NCI-H2171 (cell line): ENCODE measurements around the gene CCDC60.

Experiments used
- DNase-seq: peaks from one replicate; lab custom pipeline; 2025; lab: John Stamatoyannopoulos, UW

CCDC60 gene, protein sequence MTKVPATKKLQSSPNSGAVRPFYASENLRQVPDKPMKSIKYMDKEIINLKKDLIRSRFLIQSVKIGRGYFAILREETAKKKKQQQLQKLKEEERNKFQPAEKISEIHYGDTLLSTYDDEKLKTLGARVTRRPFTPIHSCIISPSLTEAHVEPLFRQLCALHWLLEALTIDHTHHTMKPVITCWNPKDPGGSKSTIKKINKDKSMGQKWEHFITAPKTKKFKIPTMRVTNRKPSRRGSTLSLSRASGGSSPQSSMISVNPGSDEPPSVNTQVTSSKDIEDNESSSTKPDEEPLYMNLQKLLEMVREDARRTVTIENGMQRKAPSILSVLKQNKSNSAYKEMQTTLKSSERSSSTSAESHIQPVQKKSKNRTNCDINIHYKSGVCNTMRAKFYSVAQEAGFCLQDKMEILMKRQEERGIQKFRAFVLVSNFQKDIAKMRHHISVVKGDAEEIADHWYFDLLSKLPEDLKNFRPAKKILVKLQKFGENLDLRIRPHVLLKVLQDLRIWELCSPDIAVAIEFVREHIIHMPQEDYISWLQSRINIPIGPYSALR

DNA sequence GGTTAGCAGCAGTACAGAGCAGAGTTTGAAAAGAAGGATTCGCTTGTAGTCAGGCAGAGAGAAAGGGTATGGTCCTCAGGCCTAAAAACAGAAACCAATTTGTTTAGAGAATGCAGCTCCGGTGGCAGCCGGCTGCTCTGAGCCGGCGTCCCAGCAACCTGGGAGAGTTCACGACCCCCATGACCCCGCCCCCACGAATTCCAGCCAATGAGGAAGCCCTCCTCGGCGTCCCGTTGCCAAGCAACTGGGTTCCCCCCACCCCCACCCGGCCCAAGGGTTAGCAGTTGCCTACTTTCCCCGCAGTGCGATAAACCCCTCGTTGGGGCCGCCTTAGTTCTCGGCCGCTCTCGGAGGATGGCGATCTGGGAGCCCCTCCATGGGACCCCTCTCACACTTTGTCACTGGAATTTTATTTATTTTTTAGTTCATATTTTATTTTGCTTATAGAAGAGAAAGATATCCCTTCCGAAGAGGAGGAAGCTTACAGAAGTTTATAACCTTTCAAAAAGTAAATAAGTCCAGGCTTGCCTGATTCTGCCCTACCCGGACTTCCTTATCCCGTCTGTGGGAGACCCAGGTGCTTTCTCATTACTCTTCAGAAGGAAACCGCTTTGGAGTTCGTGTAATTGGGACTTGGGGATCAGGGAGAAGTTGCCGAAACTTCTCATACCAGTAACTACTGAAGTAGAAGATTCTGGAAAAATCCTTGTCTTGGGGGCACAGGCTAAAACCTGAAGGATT lies at the start of gene CCDC60:
TSS of gene CCDC60 (plus strand) at position 300 of the 741 bp plus-strand sequence. CDS start 448 bp downstream, outside the sequence.
- no peak for DNase-seq

DNA sequence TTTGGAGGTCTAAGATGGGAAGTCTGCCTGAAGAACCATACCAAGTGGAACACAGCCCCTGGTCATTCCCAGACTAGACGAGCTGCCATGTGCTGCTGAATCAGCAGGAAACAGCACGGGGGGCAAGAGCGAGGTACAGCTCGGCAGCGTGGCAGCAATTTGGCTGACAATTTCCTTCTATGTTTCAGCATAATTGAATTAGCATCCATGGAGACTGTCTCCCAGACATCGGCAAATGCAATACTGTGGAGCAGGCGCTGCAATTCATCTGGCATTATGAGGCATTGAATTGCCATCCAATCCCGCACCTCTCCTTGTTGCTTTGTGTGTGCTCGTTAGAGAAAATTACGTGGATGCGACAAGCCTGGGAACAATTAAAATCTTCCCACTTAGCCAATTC lies 46.0 kb upstream of the CCDC60 start:
- no peak for DNase-seq

DNA sequence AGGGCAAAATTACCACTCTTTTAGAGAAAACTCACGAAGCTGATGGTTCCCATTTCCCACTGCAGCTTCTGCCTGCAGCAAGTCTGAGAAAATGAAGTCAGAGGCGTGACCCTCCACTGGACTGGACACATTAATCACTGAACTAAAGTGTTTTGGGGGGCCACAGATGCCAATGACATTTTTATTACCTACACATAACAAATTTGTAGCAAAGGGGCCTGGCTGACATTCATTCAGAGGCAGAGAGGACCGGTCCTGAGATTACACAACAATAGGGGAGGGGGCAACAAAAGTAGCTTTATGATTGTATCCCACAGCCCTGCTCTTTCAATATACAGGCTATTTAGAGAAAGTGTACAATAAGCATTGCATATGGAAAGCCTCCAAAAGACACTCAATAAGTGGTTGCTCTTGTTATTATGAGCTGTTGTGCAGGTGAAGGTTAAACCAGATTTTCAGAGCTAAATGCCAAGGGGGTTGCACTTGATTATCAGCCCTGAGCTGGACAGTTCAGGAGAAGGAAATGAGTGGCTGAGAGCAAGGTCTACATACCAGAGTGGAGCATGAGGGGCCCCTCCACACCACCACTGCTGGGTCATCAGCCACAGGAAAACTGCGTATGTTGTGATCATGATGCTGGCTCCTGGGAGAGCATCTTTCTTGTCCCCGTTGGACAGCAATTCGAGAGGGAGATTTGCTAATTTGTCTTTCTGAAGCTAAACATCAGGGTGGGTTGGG lies 41.5 kb upstream of the CCDC60 start:
- DNase-seq: no peak

DNA sequence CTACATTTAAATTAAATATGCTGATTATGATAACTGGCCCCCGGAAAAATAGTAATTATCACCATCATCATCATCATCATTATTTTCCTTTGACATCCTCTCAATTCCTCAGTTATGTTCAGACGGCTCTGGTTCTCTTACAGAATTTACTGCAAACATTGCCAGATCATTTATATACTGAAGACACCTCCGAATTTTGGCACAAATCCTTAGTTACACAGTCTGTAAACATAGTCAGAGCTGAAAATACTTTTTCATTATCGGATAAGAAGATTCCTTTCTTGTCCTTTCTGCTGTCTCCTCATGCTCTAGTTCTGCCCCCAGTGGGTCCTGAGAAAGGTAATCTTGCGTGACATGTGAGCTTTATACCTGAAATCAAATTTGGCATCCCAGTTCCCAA lies 40.3 kb upstream of the CCDC60 start:
- no peak for DNase-seq

DNA sequence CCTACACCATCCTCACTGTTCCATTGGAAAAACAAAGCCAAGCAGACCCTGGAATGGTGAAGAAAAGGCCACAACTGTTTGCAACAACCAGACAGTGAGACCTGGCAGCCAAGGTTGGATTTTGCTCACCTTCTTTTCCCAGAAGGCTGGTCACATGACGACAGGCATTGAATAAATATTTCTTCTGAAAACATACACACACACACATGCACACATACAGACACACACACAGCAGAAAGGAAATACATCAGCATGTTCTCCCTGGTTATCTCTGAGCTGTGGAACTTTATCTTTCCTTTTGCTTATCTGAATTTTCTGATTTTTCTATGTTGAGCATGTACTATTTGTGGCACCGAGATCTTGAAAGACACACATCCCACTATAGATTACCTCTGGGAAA lies 38.0 kb upstream of the CCDC60 start:
- DNase-seq: no peak

DNA sequence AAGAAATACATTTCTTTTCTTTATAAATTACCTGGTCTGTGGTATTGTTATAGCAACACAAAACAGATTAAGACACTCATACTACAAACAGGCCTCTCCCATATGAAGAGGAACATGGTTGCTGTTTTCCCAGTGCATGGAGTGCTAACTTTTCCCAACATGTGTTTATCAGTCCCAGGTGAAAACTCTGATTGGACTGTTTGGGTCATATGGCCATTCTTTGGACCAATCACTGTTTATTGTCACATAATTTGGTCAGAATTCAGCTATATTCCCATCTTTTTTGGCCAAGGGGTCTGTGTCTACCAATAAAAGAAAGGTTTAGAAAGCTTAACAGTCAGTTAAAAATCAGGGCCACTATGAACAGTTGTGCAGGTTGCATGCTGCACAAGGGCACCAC lies 35.4 kb upstream of the CCDC60 start:
- no peak for DNase-seq

DNA sequence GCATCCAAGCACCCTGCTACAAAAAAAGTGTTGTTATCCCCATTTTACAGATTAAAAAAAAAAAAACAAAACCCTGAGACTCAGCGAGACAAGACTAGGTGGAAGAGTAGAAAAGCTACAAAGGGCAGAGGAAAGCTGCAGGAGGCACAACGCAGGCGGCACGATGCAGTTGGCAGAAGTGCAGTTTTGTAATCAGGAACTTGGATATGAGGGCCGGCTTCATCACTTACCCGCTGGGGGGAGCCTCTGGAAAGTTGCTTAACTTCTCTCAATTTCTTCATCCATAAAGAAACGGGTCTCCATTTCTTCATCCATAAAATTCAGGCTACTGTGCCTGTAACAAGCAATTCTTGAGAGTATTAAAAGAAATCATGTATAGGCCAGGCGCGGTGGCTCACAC lies 33.1 kb upstream of the CCDC60 start:
- no peak for DNase-seq

DNA sequence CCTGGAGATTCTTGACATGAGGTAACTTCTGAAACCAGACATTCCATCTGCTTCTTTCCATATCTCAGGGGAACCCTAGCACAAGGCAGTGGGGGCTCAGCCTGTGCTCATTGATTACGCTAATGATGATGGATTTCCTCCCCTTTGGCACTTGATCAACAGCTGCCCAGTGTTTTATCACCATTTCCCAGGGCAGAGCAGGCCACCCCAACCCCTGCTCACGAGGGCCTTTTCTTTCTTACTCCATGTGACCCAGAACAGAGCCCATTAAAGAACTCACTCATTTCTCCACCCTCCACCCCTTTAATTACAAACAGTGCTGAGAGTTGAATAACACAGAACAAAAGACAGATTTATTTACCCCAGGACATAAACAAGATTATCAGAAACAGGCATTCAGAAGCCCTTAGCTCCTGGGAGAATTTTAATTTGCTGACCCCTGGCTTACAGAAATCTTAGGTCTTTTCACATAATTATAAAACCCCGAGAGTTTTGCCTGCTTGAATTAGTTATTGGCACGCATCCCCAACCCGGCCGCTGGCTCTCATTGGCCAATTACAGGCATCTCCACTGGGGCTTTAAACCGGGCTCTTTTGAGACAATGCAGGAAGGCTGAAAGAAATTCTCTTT lies 32.0 kb upstream of the CCDC60 start:
- DNase-seq: peak; percentile 14

DNA sequence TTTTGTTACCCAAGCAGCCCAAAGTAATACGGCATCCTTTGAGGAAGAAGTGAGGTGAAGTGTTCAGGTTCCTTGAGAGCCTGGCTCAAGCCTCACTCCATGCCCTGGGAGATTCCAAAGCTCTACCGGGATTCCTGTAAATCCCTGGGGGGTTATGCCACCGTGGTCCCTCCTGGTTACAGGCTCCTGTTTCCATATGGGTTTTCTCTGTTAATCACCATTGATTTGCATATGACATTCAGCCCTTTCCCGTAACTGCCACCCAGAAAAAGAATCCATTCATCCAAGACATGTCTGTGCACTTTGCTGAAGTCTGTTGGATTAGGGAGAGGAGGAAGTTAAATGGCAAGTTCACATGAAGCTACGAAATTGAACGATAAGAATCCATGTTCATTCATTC lies 27.9 kb upstream of the CCDC60 start:
- no peak for DNase-seq

DNA sequence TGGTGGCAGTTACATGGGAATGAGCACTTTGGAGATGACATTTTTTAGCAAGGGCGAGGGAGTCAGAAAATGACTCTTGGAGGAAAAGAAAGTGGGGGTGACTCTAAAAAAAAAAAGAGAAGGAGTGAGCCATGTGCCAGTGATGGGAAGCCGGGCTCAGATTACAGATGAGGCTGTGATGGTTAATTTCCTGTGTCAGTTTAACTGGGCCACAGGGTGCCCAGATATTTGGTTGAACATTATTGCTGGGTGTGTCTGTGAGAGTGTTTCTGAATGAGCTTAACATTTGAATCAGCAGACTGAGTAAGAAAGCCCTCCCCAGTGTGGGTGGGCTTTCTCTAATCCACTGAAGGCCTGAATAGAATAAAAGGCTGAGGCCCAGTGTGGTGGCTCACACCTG lies 26.8 kb upstream of the CCDC60 start:
- no peak for DNase-seq

DNA sequence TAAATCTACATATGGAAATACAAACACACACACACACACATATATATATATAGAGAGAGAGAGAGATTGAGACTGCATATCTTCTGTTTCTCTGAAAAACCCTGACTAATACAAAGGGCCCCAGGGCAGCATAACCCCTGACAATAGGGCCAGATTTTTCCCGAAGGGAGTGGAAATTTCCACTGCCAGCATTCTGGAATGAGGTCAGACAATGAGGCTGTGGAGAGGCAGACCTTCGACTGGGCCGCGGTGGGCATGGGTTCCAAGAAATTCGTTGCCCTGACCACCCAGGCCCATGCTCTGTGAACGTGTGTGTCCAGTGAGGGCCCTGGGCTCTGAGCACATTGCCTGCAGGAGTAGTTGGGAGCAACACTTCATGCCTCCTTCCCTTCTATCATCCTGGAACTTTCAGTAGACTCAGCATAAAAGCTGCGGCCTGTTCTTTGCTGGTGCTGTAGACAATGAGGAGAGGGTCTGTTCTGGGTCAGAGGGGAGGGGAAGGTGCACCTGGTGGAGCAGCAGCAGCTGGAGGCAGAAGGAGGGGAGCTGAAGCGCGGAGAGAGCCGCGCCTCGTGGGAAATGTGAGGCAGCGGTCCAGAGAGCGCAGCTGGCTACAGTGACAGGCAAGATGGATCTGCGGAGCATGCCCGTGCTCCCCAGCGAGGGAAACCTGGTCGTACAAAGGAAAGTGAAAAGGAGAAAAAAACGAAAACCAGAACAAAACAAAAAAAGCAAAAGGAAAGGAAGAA lies 25.6 kb upstream of the CCDC60 start:
- peak; percentile 71 for DNase-seq

DNA sequence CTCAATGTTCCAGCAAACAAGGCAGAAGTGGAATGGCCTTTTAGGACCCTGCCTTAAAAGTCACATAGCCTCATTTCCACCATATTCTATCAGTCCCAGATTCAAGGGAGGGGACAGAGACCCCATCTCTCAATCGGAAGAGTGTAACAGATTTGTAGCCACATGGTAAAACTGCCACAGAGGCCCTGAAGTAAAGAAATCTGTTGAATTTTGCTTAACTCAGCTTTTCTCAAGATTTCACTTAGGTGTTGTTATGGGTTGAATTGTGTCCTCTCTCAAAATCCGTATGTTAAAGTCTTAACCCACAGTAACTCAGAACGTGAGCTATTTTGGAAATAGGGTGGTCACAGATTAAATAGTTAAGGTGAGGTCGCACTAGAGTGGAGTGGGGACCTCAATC lies 22.7 kb upstream of the CCDC60 start:
- DNase-seq: no peak

DNA sequence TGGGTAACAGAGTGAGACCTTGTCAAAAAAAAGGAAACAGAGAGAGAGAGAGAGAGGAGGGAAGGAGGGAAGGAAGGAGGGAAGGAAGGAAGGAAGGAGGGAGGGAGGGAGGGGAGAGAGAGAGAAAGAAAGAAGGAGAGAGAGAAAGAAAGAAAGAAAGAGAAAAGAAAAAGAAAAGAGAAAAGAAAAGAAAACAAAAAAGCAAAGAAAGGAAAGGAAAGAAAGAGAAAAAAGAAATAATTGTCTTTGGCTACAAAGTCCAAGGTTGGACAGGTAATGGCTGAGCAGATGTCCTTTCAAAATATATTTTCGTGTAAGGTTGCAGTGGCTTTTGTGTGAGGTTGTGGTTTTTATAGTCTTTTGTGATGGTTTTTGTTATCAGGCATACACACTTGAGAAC lies 21.6 kb upstream of the CCDC60 start:
- DNase-seq: no peak

DNA sequence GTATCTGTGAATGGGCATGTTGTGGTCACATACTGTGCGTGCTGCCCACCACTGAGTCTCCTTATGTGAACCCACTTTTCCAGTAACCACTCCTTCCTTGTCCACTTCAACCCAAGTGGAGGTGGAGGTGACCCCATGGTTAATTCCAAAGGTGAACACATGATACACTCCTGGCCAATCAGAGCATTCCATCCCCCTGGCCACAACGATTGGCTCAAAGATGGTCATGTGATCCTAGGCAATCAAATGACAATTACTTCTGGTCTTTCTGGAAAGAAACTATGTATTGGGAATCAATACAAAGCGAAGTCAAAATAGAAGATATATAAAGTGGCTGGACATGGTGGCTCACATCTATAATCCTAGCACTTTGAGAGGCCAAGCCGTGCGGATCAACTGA lies 20.2 kb upstream of the CCDC60 start:
- DNase-seq: no peak

DNA sequence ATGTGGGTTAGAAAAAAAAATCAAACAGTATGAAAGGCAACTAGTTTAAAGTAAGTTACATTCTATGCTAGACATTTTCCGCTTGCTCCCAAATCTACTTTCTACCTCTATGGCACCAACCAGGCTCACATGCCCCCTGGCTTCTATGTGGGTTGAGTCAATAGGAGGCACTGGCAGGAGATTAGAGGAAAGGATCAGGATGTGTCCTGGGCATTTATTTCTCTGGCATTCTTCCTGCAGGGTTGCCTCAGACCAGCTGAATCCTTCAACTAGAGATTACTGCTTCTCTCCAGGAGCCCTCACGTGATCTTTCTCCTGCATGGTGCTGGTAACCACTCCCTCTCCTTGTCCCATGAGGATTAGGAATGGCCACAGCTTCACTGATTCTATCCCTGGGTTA lies 14.9 kb upstream of the CCDC60 start:
- no peak for DNase-seq

DNA sequence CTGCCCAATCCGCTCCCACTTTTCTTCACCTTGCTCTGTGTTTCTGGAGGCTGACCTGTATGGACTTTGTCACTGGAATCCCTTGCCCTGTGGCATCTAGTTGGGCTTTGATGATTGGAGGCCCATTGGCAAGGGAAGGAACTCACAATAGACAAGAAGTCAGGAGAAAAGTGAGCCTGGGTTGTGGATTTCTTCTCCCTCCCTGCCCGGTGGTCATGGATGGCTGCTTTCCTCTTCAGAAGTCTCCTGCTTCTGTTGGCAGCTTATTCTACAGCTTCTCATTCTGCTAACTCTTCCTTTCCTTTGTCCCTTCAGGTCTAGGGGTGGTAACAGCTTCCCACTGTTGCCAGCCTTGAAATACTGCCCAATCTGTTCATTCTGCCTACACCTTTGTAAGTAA lies 13.9 kb upstream of the CCDC60 start:
- DNase-seq: no peak

DNA sequence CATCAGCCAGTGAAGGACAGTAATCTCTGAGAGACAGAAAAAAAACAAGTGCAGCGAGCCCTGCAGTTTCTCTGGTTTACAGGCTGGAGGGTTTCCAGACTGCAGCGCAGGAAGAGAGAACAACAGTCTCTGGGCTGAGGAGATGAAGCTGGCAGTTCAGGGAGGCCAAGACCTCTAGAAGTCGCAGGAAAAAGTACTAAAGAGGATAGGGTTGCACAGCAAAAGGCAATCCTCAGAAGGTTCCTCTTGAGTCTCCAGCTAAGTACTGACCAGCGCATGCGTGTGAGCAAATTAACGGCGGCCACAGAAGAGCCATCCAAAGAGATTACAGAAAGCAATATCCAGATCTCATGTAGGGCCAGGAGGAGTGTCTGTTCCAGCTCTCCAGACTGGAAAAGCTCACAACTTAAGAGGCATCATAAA lies 12.2 kb upstream of the CCDC60 start:
- DNase-seq: no peak

DNA sequence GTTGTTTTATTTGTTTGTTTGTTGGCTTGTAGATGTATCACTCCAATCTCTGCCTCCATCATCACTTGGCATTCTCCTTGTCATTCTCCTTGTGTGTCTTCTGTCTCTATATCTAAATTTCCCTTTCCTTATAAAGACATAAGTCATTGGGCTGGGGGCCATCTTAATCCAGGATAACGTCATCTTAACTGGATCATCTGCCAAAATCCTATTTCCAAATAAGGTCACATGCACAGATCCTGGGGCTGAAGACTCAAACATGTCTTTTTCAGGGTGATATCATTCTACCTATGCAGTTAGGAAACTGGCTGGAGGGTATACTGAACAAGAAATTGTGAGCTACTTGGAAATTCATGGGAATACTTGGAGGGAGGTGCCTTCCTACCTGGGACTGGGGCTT lies 8.7 kb upstream of the CCDC60 start:
- no peak for DNase-seq

DNA sequence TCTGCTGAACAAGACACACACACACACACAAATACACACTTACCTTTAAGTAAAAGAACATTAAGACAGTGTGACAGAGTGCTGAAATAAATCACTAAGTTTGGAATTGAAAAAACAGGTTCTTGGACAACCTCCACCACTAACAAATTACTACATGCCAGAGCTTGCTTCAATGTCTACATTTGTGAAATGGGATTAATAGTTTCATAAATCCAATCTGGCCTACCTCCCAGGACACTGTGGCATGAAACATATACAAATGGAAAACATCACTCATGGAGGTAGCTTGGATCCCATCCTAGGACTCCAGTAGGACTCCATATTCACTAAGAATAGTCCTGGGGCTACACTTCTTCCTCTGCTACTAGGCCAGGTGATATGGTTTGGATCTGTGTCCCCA lies 8.2 kb upstream of the CCDC60 start:
- DNase-seq: no peak

DNA sequence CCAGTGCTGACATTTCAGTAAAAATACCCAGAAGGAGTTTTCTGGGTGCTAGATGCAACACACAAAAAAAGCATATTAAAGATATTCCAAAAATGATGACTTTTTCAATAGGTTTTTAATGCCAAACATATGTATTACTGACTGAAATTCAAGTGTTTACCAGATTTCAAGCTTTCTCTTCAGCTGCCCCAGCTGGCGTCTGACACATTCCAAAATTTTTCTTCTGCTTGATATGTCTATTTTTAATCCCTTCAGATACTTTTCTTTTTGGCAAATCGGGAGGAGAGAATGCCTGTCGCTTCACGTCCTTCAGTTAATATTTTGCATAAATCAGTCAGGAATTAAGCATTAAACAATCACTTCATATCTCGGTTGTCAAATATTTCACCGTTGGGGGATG lies 7.1 kb upstream of the CCDC60 start:
- no peak for DNase-seq

DNA sequence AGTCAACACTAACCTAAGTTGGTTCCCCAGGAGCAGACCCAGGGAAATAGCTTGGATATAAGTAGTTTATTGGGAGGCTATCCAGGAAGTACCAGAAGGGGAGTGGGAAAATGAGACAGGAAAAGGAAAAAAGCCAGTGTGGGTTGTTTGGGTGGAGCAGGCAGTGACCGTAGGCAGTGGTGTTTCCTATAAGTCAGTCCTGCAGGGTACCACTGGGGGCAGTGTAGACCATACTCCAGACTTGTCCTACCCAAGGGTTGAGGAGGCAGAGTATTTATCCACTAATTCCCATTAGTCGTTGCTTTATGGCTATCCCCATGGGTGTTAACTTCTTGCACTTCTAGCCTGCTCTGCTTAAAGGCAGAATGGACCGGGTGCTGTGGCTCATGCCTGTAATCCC lies 6.4 kb upstream of the CCDC60 start:
- no peak for DNase-seq
